Stimulated activated CD8-positive, alpha-beta memory T cell treated with anti-CD3 and anti-CD28 coated beads, Interleukin-7, amount 100 ng/mL, for 24 hours (primary cell): ENCODE measurements around the gene PRODH2.
"Not testable (repeated sequence)": the region's sequence is repeated elsewhere in the genome, so short reads cannot be mapped to it uniquely, and the experiment has no call there.

Source experiments
- DNase-seq: peaks from one replicate; pipeline ENCODE4 v3.0.0-alpha.2; 2020; ENCODE audit warnings: low read depth

The PRODH2 gene

DNA sequence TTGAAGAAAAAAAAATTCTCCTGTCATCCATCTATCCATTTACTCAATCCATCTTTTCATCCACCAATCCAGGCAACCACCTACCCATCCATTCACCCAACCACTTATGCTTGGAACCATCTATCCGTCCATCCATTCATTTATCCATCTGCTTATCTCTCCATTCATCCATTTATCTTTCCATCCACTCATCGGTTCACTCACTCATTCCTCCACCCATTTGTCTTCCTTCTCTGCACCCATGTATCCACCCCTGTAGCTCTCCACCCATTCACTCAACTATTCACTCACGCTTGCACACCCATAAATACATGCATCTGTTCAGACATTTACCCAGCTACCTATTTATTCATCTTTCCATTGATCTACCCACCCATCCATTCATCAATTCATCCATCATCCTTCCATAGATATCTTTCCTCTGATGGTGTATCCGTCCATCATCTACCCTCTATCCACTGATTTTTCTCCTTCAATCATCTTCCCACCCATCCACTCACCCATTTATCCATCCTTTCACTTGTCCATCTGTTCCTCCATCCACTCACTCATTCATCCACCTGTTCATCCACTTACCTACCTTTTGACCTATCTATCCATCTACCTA is 30.1 kb upstream of the PRODH2 start:
- no peak for DNase-seq

DNA sequence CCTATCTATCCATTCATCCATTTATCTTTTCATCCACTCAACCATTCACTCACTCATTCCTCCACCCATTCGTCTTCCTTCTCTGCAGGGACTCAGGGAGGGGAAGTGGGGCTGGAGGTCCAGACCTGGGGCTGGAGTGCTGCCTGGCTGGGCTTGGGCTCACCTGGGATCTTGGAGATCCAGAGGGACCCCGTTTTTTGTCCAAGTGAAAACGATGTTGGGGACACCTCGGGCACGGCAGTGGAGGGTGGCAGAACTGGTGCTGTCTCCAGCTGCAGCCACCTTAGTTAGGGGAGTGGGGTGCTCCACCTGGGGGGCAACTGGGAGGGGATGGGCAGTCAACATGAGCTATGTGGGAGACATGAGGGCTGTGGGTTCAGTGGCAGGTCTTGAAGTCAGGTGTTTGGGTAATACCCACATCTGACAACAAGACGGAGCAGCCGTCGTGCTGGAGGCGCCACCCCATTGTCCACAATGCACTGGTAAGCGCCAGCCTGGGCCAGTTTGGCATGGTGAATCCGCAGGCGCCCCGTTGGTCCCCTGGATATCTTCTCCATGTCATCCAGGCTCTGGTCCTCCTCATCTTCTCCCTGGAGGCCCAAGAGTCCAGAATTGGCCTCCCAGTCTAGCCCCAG is 29.4 kb upstream of the PRODH2 start:
- DNase-seq = no peak

DNA sequence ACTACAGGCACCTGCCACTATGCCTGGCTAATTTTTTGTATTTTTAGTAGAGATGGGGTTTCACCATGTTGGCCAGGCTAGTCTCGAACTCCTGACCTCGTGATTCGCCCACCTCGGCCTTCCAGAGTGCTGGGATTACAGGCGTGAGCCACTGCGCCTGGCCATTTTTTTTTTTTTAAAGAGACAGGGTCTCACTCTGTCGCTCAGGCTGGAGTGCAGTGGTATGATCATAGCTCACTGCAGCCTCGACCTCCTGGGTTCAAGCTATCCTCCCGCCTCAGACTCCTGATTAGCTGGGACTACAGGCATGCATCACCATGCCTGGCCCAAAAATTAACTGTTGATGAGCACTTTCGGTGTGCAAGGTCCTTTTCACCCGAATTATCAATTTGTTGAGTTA is 23.5 kb upstream of the PRODH2 start:
- not testable (repeated sequence) for DNase-seq

DNA sequence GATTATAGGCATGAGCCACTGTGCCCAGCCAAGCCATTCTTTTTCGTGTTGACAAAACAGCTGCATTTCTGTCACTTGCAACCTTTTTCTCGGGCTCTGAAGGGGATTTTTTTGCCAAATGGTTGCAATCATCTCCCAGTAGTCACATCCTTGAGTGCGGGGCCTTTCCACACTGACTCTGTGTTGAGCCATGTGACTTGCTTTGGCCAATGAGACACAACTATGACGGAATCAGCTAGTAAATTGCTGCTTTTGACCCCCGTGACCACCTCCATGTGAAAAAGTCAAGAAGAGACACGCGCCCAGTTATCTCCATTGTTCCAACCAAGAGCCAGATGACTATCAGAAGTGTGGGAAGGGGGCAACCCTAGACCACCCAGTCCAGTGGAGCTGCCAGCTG is 21.3 kb upstream of the PRODH2 start:
- DNase-seq = no peak

DNA sequence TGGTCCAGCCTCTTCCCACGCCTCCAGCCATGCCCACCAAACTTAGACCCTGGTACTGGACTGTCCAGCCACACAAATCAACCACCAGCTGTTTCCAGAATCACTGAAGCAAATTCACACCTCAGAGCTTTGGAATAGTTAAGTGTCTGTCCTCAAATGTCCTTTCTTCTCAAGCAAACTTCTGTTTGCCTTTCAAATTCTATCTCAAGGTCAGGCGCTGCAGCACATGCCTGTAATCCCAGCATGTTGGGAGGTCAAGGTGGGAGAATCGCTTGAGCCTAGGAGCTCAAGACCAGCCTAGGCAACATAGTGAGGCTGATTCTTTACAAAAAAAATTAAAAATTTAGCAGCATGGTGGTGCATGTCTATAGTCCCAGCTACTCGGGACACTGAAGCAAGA is 19.4 kb upstream of the PRODH2 start:
- DNase-seq = no peak

DNA sequence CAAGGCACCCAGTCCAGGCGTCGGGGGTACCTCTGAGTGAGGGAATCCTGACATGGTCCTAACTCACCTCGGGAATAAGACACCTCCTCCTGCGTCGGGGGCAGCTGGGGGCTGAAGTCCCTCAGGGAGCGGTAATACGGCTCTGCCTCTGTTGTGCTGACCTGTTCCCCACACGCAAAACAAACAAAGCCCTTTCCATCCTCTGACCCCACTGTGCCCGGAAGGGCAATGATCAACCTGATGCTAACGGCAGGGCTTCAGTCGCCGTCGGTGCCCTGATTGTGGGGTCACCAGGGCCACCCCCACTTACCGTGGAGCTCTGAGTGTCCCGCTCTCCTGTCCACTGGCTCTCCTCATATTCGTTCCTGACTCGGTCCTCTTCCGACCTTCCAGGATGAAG is 18.3 kb upstream of the PRODH2 start:
- no peak for DNase-seq

DNA sequence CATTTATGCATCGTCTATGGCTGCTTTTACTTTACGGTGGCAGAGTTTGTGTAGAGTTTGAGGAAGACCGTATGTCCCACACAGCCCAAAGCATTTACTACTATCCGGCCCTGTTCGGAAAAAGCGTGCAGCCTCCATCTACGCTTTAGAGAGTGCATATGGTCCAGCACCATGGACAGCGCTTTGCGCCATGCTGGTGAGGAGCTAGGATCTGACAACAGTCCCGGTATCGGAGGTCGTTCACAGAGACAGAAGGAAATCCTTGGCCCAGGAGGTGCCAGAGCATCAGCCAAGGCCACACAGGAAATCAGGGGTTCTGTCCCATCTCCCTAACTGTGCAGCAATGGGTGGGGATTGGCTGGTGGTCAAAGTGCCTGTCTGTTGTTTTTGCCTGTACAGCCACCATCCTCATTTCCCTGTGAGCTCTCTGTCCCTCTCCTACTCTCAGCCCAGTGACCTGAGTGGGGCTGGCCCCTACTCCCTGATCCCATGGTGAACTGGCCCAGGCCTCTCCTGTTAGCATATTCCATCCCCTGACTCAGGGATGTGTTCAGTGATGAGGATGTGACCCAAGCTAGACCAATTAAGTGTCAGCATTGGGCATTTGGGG is 16.2 kb upstream of the PRODH2 start:
- DNase-seq = no peak

DNA sequence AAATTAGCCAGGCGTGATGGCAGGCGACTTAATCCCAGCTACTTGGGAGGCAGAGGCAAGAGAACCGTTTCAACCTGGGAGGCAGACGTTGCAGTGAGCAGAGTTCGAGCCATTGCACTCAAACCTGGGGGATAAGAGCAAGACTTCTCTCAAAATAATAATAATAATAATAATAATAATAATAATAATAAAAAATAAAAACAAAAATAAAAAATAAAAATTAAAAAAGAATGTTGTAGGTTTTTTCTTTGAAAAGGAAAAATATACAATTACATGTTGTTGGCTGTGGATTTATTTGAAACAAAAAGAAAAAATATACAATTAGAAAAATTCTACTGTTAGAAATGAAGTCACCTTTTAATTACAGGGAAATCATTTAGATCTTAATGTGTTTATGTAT is 11.5 kb upstream of the PRODH2 start:
- DNase-seq = no peak

DNA sequence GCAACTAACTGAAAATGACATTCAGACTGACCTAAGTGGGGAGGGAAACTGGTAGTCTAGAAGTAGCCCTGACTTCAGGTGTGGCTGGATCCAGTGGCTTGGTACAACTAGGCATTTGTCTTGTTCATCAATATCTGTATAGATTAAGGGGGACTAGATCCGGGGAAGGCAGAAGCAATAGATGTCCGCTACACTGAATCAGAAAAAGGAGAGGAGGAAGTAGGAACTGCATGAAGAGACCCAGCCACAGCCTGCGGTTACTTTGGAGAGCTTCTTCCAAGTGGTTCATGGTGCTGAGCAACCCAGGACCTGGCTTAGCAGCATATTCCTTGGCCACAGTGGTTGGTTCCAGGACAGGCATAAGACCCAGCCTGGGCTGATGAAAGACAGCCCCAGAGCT is 9.9 kb upstream of the PRODH2 start:
- no peak for DNase-seq

DNA sequence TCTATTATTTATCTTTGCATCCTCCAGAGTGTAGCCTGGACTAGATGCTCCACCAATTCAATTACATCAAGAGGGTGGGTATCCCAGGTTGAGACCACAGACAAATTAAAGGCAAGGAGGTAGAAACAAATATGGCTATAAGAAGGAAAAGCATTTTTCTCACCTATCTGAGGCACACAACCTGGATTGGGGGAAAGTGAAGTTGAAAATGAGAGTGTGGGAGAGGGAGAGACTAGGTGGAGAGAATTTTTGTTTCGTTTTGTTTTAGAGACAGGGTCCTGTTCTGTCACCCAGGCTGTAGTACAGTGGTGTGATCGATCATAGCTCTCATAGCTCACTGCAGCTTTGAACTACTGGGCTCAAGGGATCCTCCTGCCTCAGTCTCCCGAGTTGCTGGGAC is 5.8 kb upstream of the PRODH2 start:
- DNase-seq = no peak

DNA sequence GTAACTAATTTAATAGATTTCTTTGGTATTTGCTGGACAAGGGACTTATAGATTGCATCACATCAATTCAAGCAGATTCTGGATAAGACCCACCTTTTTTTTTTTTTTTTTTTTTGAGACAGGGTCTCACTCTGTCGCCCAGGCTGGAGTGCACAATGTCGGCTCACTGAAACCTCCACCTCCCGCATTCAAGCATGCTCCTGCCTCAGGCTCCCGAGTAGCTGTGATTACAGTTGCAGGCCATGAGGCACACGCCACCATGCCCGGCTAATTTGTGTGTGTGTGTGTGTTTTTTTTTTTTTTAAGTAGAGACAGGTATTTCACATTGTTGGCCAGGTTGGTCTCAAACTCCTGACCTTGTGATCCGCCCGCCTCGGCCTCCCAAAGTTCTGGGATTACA is 4.2 kb upstream of the PRODH2 start:
- no peak for DNase-seq

DNA sequence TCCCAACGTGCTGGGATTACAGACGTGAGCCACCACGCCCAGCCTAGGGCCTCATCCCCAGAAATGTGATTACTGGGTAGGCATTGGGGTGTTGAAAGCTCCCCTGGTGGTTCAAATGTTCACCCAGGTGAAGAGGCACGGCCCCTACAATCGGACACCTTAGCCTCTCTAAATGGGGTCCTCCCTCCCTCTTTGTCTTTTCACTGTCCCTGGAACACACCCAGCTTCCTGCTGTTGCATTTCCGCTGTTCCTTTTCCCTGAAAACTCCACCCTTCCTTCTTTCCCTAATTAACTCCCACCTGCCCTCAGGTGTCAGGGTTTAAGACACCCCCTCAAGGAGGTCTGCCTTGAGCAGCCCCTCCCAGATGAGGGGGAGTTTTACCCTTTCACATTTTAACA is 3.6 kb upstream of the PRODH2 start:
- no peak for DNase-seq

DNA sequence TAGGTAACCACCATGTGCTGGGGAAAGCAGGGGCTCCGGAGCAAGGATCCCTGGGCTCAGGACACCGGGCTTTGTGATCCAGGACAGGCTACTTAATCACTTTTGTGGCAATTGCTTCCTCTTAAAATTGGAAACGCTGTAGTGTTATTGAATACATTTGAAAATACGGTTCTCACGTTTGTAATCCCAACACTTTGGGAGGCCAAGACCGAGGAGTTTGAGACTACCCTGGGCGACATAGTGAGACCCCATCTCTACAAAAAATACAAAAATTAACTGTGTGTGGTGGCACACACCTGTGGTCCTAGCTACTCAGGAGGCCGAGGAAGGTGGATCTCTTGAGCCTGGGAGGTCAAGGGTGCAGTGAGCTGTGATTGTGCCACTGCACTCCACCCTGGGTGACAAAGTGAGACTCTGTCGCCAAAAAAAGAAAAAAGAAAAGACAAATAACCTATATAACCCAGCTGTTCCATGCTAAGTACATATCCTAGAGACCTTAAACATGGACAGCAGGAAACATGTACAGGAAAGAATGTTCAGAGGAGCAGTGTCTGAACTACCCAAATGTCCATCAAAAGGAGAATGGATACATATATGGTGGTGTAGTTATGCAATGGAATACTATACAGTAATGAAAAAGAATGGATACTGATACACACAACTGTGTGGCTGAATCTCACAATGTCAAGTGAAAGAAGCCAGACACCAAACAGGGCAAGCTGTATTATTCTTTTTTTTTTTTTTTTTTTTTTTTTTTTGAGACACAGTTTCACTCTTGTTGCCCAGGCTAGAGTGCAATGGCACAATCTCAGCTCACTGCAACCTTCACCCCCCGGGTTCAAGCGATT is 622 bp upstream of the PRODH2 start:
- no peak for DNase-seq

DNA sequence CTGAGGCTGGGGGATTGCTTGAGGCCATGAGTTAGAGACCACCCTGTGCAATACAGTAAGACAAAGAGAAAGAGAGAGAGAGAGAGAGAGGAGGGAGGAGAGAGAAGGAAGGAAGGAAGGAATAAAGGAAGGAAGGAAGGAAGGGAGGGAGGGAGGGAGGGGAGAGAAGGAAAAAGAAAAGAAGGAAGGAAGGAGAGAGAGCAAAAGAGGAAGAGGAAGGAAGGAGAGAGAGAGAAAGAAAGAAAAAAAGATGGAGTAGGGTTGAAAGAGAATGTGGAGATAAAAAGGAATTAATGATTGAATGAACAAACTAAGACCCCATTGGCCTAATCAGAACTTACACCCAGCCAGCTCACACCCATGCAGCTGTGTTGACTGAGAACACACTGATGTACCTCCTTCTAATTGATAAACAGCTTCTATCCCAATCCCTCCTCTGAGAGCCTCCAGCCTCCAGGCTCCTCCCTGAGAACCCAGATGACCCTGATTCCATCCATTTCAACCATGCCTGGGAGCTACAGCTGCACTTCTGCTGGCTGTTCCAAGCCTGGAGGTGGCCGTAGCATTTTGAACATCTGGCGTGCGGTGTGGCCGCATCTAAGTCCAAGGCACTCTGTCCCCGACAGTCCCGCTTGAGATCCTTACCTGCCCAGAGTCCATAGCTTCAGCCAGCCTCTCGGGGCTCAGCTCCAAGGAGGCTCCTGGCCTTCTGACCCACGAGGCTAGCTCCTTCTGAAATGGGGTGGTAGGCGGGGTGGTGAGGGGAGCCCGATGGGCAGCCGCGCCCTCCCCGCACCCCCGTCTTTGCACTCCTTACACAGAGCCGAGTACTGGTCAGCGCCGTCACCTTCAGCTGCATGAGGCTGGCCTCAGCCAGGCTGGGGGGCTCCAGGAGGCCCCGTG is 1.1 kb downstream of the PRODH2 start:
- DNase-seq = no peak

DNA sequence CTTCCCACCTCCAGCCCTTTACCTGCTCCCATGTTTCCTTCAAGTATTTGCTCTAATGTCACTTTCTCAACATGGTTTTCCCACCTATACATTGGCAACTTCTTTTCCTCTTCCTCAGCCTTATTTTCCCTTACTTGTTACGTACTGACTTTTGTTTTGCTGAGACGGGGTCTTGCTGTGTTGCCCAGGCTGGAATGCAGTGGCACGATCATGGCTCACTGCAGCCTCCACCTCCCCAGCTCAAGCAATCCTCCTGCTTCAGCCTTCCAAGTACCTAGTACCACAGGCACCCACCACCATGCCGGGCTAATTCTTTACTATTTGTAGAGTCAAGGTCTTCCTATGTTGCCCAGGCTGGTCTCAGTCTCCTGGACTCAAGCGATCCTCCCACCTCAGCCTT is 5.0 kb downstream of the PRODH2 start:
- DNase-seq = no peak

DNA sequence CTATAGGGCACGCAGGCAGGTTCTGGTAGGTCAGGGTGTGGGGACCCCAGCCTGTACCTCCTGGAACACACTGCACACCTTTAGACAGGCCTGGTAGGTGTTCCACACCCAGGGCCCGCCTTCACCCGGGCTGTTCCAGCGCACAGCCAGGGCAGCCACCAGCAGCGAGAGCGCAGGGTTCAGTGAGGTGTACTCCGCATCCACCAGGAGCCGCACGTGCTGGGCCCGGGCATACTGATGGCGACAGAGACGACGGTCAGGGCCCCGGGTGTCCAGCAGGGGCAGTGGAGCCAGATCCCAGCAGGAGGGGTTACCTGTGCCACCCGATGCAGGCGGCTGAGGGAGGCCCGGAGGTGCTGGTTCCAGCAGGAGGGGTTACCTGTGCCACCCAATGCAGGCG is 6.0 kb downstream of the PRODH2 start:
- DNase-seq = no peak

DNA sequence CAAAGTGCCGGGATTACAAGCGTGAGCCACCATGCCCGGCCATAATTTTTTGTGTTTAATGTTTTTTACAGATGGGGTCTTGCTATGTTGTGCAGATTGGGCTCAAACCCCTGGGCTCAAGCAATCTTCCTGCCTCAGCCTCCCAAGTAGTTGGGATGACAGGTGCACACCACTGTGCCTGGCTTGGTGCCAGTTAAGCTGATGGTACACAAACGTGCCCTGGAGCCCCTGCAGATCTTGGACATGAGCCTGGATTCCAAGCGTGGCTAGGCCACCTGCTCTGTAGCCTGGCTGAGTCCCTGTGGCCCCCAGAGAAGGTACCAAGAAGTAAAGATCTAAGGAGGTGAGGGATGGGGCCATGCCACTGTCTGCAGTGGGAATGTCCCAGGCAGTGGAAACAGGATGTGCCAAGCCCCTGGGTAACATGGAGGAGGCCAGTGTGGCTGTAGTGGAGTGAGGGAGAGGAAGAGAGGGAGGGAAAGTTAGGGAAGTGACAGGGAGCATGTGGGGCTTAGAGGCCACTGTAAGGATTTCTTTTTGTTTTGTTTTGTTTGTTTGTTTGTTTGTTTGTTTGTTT is 7.0 kb downstream of the PRODH2 start:
- no peak for DNase-seq

DNA sequence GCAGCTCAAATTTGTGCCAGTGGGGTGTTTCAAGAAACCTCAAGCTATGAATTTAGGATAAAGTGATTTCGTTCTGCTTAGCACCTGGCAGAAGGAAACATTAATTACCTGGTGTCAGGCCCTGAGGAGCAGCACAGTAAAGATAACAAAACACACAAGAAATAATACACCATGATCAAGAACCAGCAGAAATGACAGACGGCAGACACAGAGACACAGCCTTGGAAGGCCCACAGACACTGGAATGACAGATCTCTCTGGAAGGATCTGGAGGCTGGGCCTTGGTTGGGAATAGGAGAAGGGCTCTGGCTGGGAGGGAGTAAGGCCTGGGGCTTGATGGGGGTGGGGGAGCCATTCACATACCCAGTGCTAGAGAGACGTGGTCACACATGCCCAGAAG is 10.8 kb downstream of the PRODH2 start:
- no peak for DNase-seq

DNA sequence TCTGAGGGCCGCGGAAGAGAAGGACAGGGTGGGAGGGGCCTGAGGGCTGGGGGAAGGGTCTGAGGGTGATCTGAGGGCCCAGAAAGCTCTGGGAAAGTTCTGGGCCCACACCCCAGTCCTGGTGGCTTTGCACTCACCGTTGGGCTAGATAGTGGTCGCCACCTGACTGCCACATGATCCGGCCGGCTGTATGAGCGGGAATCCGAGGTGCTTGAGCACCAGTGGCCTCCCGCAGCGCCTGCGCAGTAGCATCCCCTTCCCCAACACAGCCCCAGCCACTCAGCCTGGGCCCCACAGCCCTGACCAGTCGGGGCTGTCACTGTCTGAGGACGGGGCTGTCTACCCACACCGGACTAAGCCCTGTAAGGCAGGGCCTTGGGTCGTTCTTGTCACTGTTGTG is 15.0 kb downstream of the PRODH2 start:
- DNase-seq = no peak

DNA sequence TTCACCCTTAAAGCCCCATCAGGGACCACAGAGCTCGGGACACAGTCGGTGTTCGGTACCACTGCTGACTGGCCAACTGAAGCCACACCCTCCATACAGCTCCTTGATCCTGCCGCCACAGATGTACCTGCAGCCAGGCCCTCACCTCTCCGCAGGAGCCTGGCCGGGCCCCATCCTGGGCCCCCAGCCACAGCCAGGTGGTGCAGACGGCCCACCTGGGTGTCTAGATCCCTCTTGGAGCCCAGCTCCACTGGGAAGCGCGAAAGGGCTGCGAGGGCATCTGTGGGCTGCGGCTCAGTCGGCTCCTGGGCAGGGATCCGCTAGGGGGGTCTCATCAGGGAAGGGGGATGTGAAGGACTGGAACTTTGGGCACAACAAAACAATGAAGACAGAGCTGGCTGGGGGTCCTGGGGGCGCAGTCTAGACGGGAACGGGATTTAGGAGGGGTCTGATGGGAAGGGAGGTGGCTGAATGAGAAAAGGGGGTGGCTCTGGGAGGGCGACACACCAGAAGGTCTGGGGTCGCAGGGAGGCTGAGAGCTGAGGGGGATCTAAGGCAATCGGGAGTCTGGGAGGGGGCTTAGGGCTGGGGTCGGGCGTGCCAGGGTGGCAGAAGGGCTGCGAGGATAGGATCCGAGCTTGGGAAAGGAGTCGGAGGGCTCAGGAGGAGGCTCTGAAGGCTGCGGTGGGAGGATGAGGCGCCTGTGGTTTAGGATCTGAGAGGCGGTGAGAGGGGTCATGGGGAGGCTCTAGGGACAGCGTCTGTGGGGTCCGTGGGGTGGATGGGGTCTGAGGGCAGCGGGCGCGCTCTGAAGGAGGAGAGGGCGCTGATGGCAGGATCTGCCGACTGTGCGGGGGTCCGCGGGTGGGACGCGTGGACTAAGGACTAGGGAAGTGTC is 15.8 kb downstream of the PRODH2 start:
- no peak for DNase-seq

DNA sequence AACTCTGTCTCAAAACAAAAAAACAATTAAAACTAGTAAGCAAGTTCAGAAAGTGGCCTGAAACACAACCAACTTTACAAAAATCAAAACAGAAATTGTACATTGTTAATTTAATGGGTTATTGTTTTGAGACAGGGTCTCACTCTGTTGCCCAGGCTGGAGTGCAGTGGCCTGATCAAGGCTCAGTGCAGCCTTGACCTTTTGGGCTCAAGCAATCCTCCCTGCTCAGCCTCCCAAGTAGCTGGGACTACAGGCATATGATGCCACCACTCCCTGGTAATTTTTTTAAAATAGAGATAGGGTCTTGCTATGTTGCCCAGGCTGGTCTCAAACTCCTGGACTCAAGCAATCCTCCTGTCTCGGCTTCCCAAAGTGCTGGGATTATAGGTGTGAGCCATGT is 17.1 kb downstream of the PRODH2 start:
- DNase-seq = not testable (repeated sequence)
